ENCODE measurements around the gene GNB3.

Gene GNB3

DNA sequence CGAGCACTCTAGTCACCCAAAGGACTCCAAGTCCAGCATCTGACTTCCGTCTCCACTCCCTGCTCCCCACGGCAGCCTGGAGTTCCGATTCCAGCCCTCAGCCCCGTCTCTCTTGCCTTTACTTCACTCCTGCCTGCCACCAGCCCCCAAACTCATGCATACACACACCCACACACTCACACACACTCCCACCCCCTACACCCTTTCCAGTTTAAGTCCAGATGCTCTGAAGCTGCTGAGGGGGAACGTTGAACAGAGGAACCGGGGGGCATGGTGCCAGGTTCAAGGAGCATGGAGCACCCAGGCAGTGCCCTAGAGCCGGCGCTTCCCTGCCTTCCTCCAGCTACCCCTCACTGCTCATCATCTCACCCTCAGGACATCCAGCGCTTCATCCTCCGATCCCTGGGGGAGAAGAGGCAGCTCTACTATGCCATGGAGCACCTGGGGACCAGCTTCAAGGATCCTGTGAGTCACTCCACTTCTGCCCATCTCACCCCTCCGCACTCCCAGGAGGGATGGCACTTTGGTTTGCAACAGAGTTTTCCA is 9.2 kb upstream of the GNB3 start:
- Histone ChIP-seq H3K4me1 (ENCODE audit: control insufficient read depth, insufficient read depth, low read length) (peaks cover 17% of the 10 kb centered on the region), H3K4me3 (ENCODE audit: low read length) (no peak overlapping the region), H3K36me3 (ENCODE audit: insufficient read depth, low read length) (peaks cover 43% of the 10 kb centered on the region), H3K27me3 (ENCODE audit: control insufficient read depth, insufficient read depth, low read length) (no peaks in the 10 kb centered on the region), H3K4me2 (ENCODE audit: low read length) (no peak overlapping the region), H3K9me3 (replicated peaks; ENCODE audit: low read length) (no peaks in the 10 kb centered on the region), H3K9ac (ENCODE audit: low read depth, low read length) (no peak overlapping the region)

DNA sequence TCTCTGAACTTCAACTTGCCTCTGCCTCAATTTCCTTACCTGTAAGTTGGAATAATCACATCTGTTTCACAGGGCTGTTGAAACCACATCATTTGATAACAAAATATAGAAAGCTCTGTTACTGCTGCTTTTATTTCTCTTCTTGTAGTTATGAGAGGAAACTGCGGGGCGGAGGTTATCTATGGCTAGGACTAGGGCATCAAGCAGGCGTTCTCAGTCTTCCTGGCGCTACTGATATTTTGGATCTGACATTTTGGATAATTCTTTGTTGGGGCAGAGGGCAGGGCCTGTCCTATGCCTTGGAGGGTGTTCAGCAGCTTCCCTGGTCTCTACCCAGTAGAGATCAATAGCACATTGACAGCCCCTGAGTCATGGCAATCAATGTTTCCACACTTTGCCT is 8.6 kb upstream of the GNB3 start:
- H3K4me2 ChIP-seq (ENCODE audit: low read length), result no peak overlapping the region

GRCh38 chr12:6833189-6833890 is 7.4 kb upstream of the GNB3 start:
- no peaks in the 10 kb centered on the region for H3K9me3 ChIP-seq (replicated peaks; ENCODE audit: low read length)
- H3K4me2 ChIP-seq (ENCODE audit: low read length), result no peak overlapping the region
- peaks cover 61% of the 10 kb centered on the region for H3K36me3 ChIP-seq (ENCODE audit: insufficient read depth, low read length)
- H3K4me3 ChIP-seq (ENCODE audit: low read length), result no peak overlapping the region
- no peak overlapping the region for H3K9ac ChIP-seq (ENCODE audit: low read depth, low read length)
- no peaks in the 10 kb centered on the region for H3K27me3 ChIP-seq (ENCODE audit: control insufficient read depth, insufficient read depth, low read length)
- H3K4me1 ChIP-seq (ENCODE audit: control insufficient read depth, insufficient read depth, low read length), result peaks cover 9% of the 10 kb centered on the region

More for the DNA sequence above, 8.6 kb upstream of the GNB3 start:
- no peak overlapping the region for H3K9ac ChIP-seq (ENCODE audit: low read depth, low read length)
- H3K4me1 ChIP-seq (ENCODE audit: control insufficient read depth, insufficient read depth, low read length), result peaks cover 14% of the 10 kb centered on the region
- no peak overlapping the region for H3K4me3 ChIP-seq (ENCODE audit: low read length)
- H3K27me3 ChIP-seq (ENCODE audit: control insufficient read depth, insufficient read depth, low read length), result no peaks in the 10 kb centered on the region
- H3K36me3 ChIP-seq (ENCODE audit: insufficient read depth, low read length), result peaks cover 49% of the 10 kb centered on the region
- H3K9me3 ChIP-seq (replicated peaks; ENCODE audit: low read length), result no peaks in the 10 kb centered on the region

DNA sequence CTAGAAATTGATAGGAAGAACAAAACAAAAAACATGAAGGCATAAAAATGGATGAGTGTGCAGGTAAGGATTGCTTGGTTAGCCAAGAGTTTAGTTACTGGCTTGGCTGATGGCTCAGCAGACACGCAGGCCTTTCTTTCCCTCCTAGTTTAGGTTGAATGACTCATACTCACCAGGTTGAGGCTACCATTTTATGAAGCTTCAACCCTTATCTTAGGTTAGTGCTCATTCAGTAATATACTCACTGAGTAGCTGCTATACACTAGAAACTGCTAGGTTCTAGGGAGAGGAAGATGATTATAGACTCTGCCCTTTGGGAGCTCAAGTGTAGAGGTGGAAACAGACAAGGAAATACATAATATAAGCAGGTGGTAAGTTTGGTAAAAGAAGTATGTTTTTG is 6.5 kb upstream of the GNB3 start:
- Histone ChIP-seq H3K27me3 (ENCODE audit: control insufficient read depth, insufficient read depth, low read length) (no peaks in the 10 kb centered on the region), H3K4me3 (ENCODE audit: low read length) (no peak overlapping the region), H3K4me1 (ENCODE audit: control insufficient read depth, insufficient read depth, low read length) (peaks cover 9% of the 10 kb centered on the region), H3K9ac (ENCODE audit: low read depth, low read length) (no peak overlapping the region), H3K4me2 (ENCODE audit: low read length) (no peak overlapping the region), H3K9me3 (replicated peaks; ENCODE audit: low read length) (no peaks in the 10 kb centered on the region), H3K36me3 (ENCODE audit: insufficient read depth, low read length) (peaks cover 70% of the 10 kb centered on the region)

GRCh38 chr12:6834873-6835272 is 5.9 kb upstream of the GNB3 start:
- no peak overlapping the region for H3K9ac ChIP-seq (ENCODE audit: low read depth, low read length)
- H3K36me3 ChIP-seq (ENCODE audit: insufficient read depth, low read length), result peaks cover 75% of the 10 kb centered on the region
- no peaks in the 10 kb centered on the region for H3K27me3 ChIP-seq (ENCODE audit: control insufficient read depth, insufficient read depth, low read length)
- H3K9me3 ChIP-seq (replicated peaks; ENCODE audit: low read length), result no peaks in the 10 kb centered on the region
- H3K4me2 ChIP-seq (ENCODE audit: low read length), result no peak overlapping the region
- H3K4me3 ChIP-seq (ENCODE audit: low read length), result no peak overlapping the region
- H3K4me1 ChIP-seq (ENCODE audit: control insufficient read depth, insufficient read depth, low read length), result peaks cover 4% of the 10 kb centered on the region

DNA sequence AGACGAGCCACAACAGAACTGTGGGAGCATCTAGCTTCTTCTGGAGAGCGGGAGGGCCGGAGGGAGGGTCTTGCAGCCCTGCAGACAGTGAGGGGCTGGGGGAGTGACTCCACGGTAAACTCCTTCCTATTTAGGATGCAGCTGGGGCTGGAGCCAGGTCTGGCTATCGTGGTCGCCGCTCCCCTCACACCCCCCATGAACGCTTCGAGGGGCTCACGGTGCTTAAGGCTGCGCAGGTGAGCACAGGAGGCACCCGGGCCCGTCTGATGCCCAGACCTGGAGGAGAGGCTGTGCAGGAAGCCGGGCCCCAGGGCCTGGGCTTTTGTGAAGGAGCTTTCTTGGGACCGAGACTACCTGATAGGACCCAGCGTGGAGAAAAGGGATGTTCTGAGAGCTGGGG is 3.9 kb upstream of the GNB3 start:
- H3K4me2 ChIP-seq (ENCODE audit: low read length), result no peak overlapping the region
- no peak overlapping the region for H3K4me3 ChIP-seq (ENCODE audit: low read length)
- no peak overlapping the region for H3K9ac ChIP-seq (ENCODE audit: low read depth, low read length)
- H3K9me3 ChIP-seq (replicated peaks; ENCODE audit: low read length), result no peaks in the 10 kb centered on the region
- no peaks in the 10 kb centered on the region for H3K4me1 ChIP-seq (ENCODE audit: control insufficient read depth, insufficient read depth, low read length)
- H3K36me3 ChIP-seq (ENCODE audit: insufficient read depth, low read length), result peaks cover 70% of the 10 kb centered on the region
- H3K27me3 ChIP-seq (ENCODE audit: control insufficient read depth, insufficient read depth, low read length), result no peaks in the 10 kb centered on the region

GRCh38 chr12:6837370-6838060 is 3.2 kb upstream of the GNB3 start:
- no peak overlapping the region for H3K4me3 ChIP-seq (ENCODE audit: low read length)
- H3K9ac ChIP-seq (ENCODE audit: low read depth, low read length), result no peak overlapping the region
- no peaks in the 10 kb centered on the region for H3K4me1 ChIP-seq (ENCODE audit: control insufficient read depth, insufficient read depth, low read length)
- H3K4me2 ChIP-seq (ENCODE audit: low read length), result no peak overlapping the region
- no peaks in the 10 kb centered on the region for H3K27me3 ChIP-seq (ENCODE audit: control insufficient read depth, insufficient read depth, low read length)
- no peaks in the 10 kb centered on the region for H3K9me3 ChIP-seq (replicated peaks; ENCODE audit: low read length)
- H3K36me3 ChIP-seq (ENCODE audit: insufficient read depth, low read length), result peaks cover 64% of the 10 kb centered on the region

- H3K36me3 ChIP-seq (ENCODE audit: insufficient read depth, low read length), result peaks cover 56% of the 10 kb centered on the region
- no peak overlapping the region for H3K9ac ChIP-seq (ENCODE audit: low read depth, low read length)
- H3K4me3 ChIP-seq (ENCODE audit: low read length), result no peak overlapping the region
- H3K27me3 ChIP-seq (ENCODE audit: control insufficient read depth, insufficient read depth, low read length), result no peaks in the 10 kb centered on the region
- H3K9me3 ChIP-seq (replicated peaks; ENCODE audit: low read length), result no peaks in the 10 kb centered on the region
- H3K4me2 ChIP-seq (ENCODE audit: low read length), result no peak overlapping the region
- no peaks in the 10 kb centered on the region for H3K4me1 ChIP-seq (ENCODE audit: control insufficient read depth, insufficient read depth, low read length)
These were observed 1.9 kb upstream of the GNB3 start for GRCh38 chr12:6838854-6839253.

DNA sequence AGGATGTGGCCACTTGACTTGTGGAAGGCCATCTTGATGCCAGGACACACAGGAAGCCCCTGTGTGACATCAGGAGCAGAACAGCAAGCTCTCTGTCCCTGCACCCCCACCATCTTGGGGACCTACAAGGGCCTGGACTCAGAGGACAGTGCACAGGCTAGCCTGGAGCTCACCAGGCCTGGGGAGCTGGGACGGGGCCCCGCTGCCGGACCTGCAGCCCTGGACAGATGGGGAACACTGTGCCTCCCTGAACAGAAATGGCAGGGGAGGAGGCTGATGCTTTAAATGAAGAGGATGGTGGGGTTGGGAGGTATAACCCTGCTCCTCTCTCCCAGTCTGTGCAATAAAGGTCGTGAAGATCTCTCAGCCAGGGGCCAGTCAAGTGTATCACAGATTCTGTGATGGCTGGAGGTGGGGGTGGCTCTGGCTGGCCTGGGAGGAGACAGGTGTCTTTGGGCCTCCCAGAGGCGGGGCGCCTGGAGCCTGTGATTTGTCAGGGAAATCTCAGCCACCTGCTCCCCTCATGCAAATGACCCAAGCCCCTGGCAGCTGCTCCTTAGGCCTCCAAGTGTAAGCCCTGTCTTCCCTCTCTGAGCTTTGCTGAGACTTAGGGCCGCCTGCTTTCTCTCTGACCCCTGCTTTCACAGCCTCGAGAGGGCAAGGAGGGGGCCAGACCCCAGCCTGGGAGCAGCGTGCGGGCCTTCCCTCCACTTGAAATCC is 1.1 kb upstream of the GNB3 start:
- no peak overlapping the region for H3K4me2 ChIP-seq (ENCODE audit: low read length)
- no peak overlapping the region for H3K4me3 ChIP-seq (ENCODE audit: low read length)
- no peak overlapping the region for H3K9ac ChIP-seq (ENCODE audit: low read depth, low read length)
- peaks cover 51% of the 10 kb centered on the region for H3K36me3 ChIP-seq (ENCODE audit: insufficient read depth, low read length)
- H3K27me3 ChIP-seq (ENCODE audit: control insufficient read depth, insufficient read depth, low read length), result no peaks in the 10 kb centered on the region
- H3K4me1 ChIP-seq (ENCODE audit: control insufficient read depth, insufficient read depth, low read length), result no peaks in the 10 kb centered on the region
- no peaks in the 10 kb centered on the region for H3K9me3 ChIP-seq (replicated peaks; ENCODE audit: low read length)

DNA sequence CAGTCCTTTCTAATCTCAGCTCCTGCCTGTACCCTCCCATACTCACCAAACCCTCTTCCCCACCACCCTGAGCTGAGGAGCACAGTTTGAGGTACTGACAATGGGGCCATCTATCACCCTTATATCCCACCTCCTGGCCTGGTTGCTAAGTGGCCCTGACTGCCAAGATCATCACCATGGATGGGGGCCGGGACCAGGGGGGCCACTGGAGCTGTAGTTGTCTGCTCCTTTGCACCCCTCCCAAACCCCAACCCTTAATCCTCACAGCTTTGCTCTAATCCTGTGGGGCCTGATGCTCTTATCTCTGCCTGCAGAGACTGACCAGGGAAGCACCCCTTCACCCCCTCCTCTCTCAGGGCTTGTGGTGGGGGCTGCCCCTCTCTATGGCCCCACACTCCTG is 395 bp upstream of the GNB3 start:
- Histone ChIP-seq H3K4me3 (ENCODE audit: low read length) (no peak overlapping the region), H3K4me1 (ENCODE audit: control insufficient read depth, insufficient read depth, low read length) (no peaks in the 10 kb centered on the region), H3K36me3 (ENCODE audit: insufficient read depth, low read length) (peaks cover 58% of the 10 kb centered on the region), H3K9ac (ENCODE audit: low read depth, low read length) (no peak overlapping the region), H3K27me3 (ENCODE audit: control insufficient read depth, insufficient read depth, low read length) (no peaks in the 10 kb centered on the region), H3K4me2 (ENCODE audit: low read length) (no peak overlapping the region), H3K9me3 (replicated peaks; ENCODE audit: low read length) (no peaks in the 10 kb centered on the region)

GRCh38 chr12:6842075-6842474 is 1.4 kb downstream of the GNB3 start:
- Histone ChIP-seq H3K9me3 (replicated peaks; ENCODE audit: low read length) (no peaks in the 10 kb centered on the region), H3K4me3 (ENCODE audit: low read length) (no peak overlapping the region), H3K4me2 (ENCODE audit: low read length) (no peak overlapping the region), H3K4me1 (ENCODE audit: control insufficient read depth, insufficient read depth, low read length) (no peaks in the 10 kb centered on the region), H3K36me3 (ENCODE audit: insufficient read depth, low read length) (peaks cover 62% of the 10 kb centered on the region), H3K27me3 (ENCODE audit: control insufficient read depth, insufficient read depth, low read length) (no peaks in the 10 kb centered on the region), H3K9ac (ENCODE audit: low read depth, low read length) (no peak overlapping the region)
